ENCODE data around the gene NRXN2.

- TF ChIP-seq CTCF (IDR thresholded peaks at IDR 0.05; ENCODE audit: insufficient read depth, low read depth, low read length), result no peak
- no peak for TF ChIP-seq EZH2 (IDR thresholded peaks at IDR 0.05; ENCODE audit: insufficient read depth, low read length)
These were observed 160.2 kb downstream of the NRXN2 start for GRCh38 chr11:64562723-64563351.

All from astrocyte (in vitro differentiated cells and primary cell).